GM18909 (cell line): ENCODE measurements around the gene PARD3B.

Source experiments
- ATAC-seq: cut with Tn5 transposase; IDR thresholded peaks from one replicate; pipeline ENCODE4 v1.9.1; 2021; ENCODE audit warnings: mild to moderate bottlenecking; ENCODE audit not compliant: unreplicated experiment, poor library complexity

PARD3B gene

DNA sequence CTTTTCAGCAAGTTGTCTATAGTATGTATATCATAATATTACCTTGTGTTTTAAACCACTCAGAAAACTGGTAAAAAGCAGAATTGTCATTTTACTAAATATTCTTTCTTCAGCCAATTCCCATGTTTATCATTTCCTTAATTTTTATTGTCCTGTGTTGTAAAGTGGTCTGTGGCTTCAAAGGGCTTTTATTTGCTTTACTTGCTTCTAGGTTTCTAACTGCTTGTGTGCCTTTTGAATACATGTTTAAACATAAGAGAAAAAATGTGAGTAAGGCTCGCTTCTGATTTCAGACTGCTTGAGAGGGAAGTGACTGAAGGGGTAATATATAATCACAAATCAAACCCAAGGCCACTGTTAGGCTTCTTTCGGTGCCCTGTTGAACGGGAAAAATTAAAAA, 729.5 kb downstream of the PARD3B start:
- ATAC-seq, result no peak

- ATAC-seq, result no peak
Observed at GRCh38 chr2:205276116-205276777, 731.0 kb downstream of the PARD3B start.

GRCh38 chr2:205280596-205281236, 735.4 kb downstream of the PARD3B start:
- no peak for ATAC-seq

- ATAC-seq, result no peak
Observed at GRCh38 chr2:205283736-205284270, 738.5 kb downstream of the PARD3B start.

GRCh38 chr2:205284334-205284733, 739.1 kb downstream of the PARD3B start:
- ATAC-seq, result no peak

DNA sequence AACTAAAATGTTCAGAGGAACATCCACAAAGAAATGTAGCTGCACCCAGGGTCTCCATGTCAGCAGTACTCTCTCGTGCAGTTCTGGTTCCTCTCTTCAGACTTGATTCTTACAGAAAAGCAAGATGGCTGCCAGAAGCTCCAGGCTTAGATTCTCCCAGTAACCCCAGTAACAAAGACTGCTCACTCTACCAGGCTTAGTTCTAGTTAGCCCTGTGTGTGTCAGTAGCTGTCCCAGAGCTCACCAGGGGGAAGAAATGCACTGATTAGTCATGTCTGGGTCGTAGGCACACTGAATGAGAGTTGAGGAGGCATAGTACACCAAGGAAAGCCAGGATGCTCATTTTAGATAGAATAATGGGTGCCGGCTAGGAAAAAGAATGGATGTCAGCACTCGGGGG, 742.0 kb downstream of the PARD3B start:
- ATAC-seq, result no peak

DNA sequence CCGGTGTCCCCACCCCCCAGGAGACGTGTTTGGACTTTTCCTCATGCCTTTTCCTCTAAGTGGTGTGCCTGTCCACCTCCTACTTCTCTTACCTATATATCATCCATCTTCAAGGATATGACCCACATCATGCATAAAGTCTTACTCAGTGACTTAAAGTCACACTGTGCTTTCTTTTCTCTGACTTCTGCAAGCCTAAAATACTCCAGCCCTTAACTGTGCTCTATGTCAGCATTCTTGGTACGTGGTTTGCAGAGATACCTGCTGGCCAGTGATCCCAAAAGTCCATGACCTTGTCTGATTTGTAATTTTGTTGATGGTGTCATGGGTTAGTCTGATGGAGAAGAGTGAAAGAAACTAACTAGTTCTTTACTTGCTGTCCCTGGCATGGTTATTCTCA, 743.4 kb downstream of the PARD3B start:
- ATAC-seq, result no peak

DNA sequence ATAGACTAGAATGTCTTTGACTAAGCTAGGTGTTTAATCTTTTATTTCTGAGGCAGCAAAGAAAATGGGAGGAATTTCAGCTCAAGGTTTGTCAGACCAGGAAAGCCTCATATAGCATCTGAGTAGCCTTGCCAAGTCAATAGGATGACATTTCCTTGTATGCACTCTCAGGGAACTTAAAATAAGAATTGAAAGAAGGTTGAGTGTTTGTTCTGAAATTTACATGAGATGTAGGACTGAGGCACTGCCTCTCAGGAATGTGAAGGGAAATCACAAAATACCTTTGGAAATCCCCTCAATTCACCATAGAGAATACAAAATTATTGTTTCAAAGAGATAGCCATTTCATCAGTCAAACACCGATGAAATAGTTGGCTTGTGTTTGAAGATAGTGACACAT, 745.0 kb downstream of the PARD3B start:
- ATAC-seq, result no peak

DNA sequence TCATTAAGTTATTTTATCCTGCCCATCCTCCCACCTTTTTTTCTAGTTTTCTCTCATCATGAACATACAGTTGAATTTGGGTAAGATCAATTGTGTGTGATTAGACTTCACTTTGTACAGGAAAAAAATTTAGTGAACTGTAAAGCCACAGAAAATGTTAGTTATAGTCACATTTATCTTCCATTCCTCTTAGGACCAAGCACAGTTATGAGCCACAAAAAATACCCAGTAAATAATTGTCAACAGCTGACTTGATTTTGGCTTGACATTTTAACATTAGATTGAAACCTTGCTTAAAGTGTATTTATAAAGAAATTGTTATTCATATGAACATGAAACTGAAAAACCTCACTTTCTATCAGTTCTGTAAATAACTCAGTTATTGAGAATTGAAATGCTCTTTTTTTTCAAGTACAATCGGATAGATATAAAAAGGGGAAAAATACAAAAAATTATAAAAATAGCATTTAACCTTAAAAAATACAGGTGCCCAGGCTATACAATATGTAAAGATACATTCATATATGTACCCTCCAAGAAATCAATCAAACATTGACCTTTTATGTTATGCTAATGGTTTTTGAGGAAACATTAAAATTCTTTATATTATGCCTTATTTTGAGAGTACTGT, 747.5 kb downstream of the PARD3B start:
- ATAC-seq, result no peak

- ATAC-seq, result no peak
Observed at GRCh38 chr2:205293559-205293958, 748.3 kb downstream of the PARD3B start.

GRCh38 chr2:205296959-205297358, 751.7 kb downstream of the PARD3B start:
- no peak for ATAC-seq

- ATAC-seq, result no peak
Observed at GRCh38 chr2:205297368-205297767, 752.1 kb downstream of the PARD3B start.

- ATAC-seq, result no peak
Observed at GRCh38 chr2:205297846-205298245, 752.6 kb downstream of the PARD3B start.

DNA sequence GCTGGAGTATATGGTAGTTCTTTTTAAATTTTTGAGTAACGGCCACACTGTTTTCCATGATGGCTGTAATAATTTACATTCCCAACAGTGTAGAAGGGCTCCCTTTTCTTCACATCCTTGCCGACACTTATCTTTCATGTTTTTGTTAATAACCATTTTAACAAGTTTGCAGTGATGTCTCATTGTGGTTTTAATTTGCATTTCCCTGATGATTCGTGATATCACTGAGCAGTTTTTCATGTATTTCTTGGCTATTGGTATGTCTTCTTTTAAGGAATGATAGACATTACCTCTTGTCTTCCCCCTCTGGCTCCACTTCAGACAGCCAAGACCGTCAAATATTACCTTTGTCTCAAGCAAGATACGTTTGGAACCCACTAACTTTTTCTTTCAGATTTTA, 765.9 kb downstream of the PARD3B start:
- ATAC-seq, result no peak

DNA sequence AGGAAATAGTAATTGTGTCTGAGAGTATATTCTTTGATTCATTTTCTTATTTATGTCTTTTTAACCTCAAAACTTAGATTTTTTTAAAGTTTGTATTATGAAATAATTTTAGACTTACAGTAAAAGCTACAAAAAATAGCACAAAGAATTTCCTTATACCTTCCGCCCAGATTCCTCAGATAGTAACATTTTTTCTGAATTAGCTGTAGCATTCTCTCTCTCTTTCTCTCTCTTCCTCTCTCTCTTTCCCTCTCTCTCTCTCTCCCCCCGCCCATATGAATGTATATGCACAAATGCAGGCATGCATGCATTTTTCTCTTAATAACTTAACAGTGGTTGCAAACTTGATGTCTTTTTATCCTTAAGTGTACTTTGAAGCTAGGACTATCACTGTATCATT, 776.0 kb downstream of the PARD3B start:
- no peak for ATAC-seq

GRCh38 chr2:205323929-205324328, 778.7 kb downstream of the PARD3B start:
- ATAC-seq, result no peak

DNA sequence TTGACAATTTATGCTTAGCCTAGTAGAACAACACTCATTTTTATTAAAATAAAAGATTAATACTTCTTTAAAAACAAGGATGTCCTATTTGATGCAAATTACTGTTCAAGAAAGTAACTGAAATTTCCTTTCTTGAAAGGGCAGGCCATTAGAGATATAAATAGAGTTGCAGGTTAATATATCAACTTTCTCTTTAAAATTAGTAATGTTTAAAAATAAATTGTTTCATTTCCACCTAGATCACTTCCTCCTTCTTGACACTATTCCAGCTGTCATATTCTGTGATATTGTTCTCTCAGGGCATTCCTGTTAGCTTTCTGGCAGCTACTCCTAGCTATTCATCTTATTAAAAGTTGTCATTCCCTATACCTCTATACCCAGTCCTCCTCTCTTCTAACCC, 779.1 kb downstream of the PARD3B start:
- ATAC-seq, result peak; percentile 83

GRCh38 chr2:205333351-205333750, 788.1 kb downstream of the PARD3B start:
- ATAC-seq, result no peak

- no peak for ATAC-seq
Observed at GRCh38 chr2:205337274-205337673, 792.0 kb downstream of the PARD3B start.

DNA sequence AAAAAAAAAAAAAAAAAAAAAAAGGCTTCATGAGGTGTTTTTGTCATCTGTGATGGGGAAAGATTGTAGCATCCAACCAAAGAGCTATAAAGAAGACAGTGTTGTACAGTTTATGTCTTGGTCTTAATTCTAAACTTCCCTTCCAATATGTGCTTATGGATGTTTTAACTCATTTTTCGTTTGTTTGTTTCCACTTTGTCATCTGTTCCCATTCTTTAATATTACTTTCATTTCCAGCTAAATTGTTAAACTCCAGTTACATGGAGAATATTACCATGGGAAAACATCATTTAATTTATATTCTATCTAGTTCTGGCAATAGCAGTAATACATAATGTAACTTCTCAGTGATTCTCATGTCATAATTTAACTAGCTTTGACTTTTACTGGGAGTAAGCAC, 792.9 kb downstream of the PARD3B start:
- ATAC-seq, result no peak

- no peak for ATAC-seq
Observed at GRCh38 chr2:205343103-205343502, 797.8 kb downstream of the PARD3B start.

- ATAC-seq, result no peak
Observed at GRCh38 chr2:205346649-205347048, 801.4 kb downstream of the PARD3B start.
